Measurements from ENCODE around the gene EFNA4. TPM values are rescaled to one million over a fixed set of nuclear protein-coding genes. Genes with fewer than 3 reads are reported as not detected.
A peak's percentile ranks its signal among the peaks of the same experiment; 100 is the strongest.

The EFNA4 gene
- total RNA-seq, 2 donors from 2014 or later: 15.9 to 17.9 TPM

DNA sequence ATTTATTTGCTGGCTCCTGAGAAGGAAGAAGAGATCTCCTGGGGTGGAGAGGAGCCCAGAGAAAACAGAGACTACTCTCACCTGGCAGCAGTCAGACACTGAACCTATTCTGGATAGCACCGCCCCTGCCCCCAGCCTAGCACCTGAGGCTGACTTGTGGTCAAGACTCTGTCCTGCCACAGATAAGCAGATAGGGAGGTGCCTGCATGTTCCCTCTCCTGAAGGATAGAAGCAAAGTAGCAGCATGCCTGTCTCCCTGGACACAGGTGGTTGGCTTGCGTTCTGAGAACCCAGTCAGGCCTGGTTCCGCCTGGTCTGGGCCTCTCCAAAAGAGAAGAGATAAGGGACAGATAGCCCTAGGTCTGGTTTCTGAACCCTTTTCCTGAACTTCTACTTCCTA lies 13.8 kb downstream of the EFNA4 start:
- no peak overlapping the region for H3K4me3 ChIP-seq (ENCODE audit: low read length)
- no peaks in the 10 kb centered on the region for H3K4me1 ChIP-seq (ENCODE audit: control insufficient read depth, insufficient read depth, low read length)
- Mint-ChIP-seq H3K36me3 (ENCODE audit: low read depth) (no peaks in the 10 kb centered on the region), H3K4me3 (no peak overlapping the region), H3K27me3 (ENCODE audit: insufficient read depth) (peaks cover 82% of the 10 kb centered on the region), H3K4me1 (peaks cover 30% of the 10 kb centered on the region), H3K27ac (no peak overlapping the region), H3K9me3 (no peaks in the 10 kb centered on the region)
- no peak overlapping the region for H3K27ac ChIP-seq (ENCODE audit: low read depth, low read length)
- no peaks in the 10 kb centered on the region for H3K36me3 ChIP-seq (ENCODE audit: control insufficient read depth, insufficient read depth, low read length)
- no peak for TF ChIP-seq CTCF (conservative IDR thresholded peaks at IDR 0.05)
- WGBS, 2 experiments (ENCODE audit: insufficient coverage in 1 of 2, insufficient read length in 1 of 2): 82% methylated on average over 3 of the region's 3 CpGs; no CpG with 5 or more reads in 1 of the 2 experiments
- no peak overlapping the region for H3K9ac ChIP-seq (ENCODE audit: extremely low read depth, low read length, poor library complexity, severe bottlenecking)
- H3K9me3 ChIP-seq (ENCODE audit: control insufficient read depth, low read length): no peaks in the 10 kb centered on the region
- peaks cover 52% of the 10 kb centered on the region for H3K27me3 ChIP-seq (ENCODE audit: control insufficient read depth, insufficient read depth, low read length, poor library complexity, severe bottlenecking)
- peak; percentile 66 for DNase-seq

GRCh38 chr1:155077758-155078445 lies 14.4 kb downstream of the EFNA4 start:
- peaks cover 29% of the 10 kb centered on the region for H3K4me1 Mint-ChIP-seq
- no peak overlapping the region for H3K9ac ChIP-seq (ENCODE audit: extremely low read depth, low read length, poor library complexity, severe bottlenecking)
- peak overlapping the region; percentile 67 for H3K4me3 ChIP-seq (ENCODE audit: low read length)
- no peak overlapping the region for H3K27ac ChIP-seq (ENCODE audit: low read depth, low read length)
- DNase-seq: peak; percentile 52
- no peaks in the 10 kb centered on the region for H3K9me3 Mint-ChIP-seq
- no peaks in the 10 kb centered on the region for H3K36me3 ChIP-seq (ENCODE audit: control insufficient read depth, insufficient read depth, low read length)
- no peaks in the 10 kb centered on the region for H3K36me3 Mint-ChIP-seq (ENCODE audit: low read depth)
- TF ChIP-seq CTCF (conservative IDR thresholded peaks at IDR 0.05): no peak
- peak overlapping the region; percentile 57 for H3K4me3 Mint-ChIP-seq
- H3K27ac Mint-ChIP-seq: no peak overlapping the region
- WGBS, 2 experiments (ENCODE audit: insufficient coverage in 1 of 2, insufficient read length in 1 of 2): 75 to 100% methylated on average over 2 to 4 of the region's 4 CpGs
- no peaks in the 10 kb centered on the region for H3K9me3 ChIP-seq (ENCODE audit: control insufficient read depth, low read length)
- H3K27me3 Mint-ChIP-seq (ENCODE audit: insufficient read depth): peaks cover 82% of the 10 kb centered on the region
- H3K27me3 ChIP-seq (ENCODE audit: control insufficient read depth, insufficient read depth, low read length, poor library complexity, severe bottlenecking): peaks cover 52% of the 10 kb centered on the region
- H3K4me1 ChIP-seq (ENCODE audit: control insufficient read depth, insufficient read depth, low read length): no peaks in the 10 kb centered on the region

- H3K27me3 Mint-ChIP-seq (ENCODE audit: insufficient read depth): peaks cover 83% of the 10 kb centered on the region
- Histone ChIP-seq H3K36me3 (ENCODE audit: control insufficient read depth, insufficient read depth, low read length) (no peaks in the 10 kb centered on the region), H3K27ac (ENCODE audit: low read depth, low read length) (no peak within 1 kb of the TSS), H3K4me3 (ENCODE audit: low read length) (peak within 1 kb of the TSS; percentile 68), H3K9ac (ENCODE audit: extremely low read depth, low read length, poor library complexity, severe bottlenecking) (no peak within 1 kb of the TSS), H3K9me3 (ENCODE audit: control insufficient read depth, low read length) (no peaks in the 10 kb centered on the region), H3K27me3 (ENCODE audit: control insufficient read depth, insufficient read depth, low read length, poor library complexity, severe bottlenecking) (peaks cover 52% of the 10 kb centered on the region), H3K4me1 (ENCODE audit: control insufficient read depth, insufficient read depth, low read length) (no peaks in the 10 kb centered on the region)
- peak; percentile 86 for DNase-seq
- peak within 1 kb of the TSS; percentile 57 for H3K4me3 Mint-ChIP-seq
- WGBS, 2 experiments (ENCODE audit: insufficient coverage in 1 of 2, insufficient read length in 1 of 2): 1 to 2% methylated on average over 11 to 59 of the region's 59 CpGs
- no peak for TF ChIP-seq CTCF (conservative IDR thresholded peaks at IDR 0.05)
- H3K4me1 Mint-ChIP-seq: peaks cover 25% of the 10 kb centered on the region
- peak within 1 kb of the TSS; percentile 55 for H3K27ac Mint-ChIP-seq
- no peaks in the 10 kb centered on the region for H3K9me3 Mint-ChIP-seq
- H3K36me3 Mint-ChIP-seq (ENCODE audit: low read depth): no peaks in the 10 kb centered on the region
Measured at GRCh38 chr1:155078469-155079209, 15.1 kb downstream of the EFNA4 start, which contains the start of gene EFNA3. TSS of gene EFNA3 (plus strand) at chr1:155078837. CDS start at chr1:155078942, 105 bp downstream.
